Liver (tissue), 9 donors: ENCODE measurements around the gene LRRC63. TPM values are rescaled to one million over a fixed set of nuclear protein-coding genes. Genes with fewer than 3 reads are reported as not detected.

ENCODE experiments used
- DNase-seq: peaks from one replicate; pipeline ENCODE4 v3.0.0-alpha.2; 2017; ENCODE audit warnings: low spot score
- H3K27ac ChIP-seq, 2 donors: one replicate each; pipeline ENCODE4 v1.7.0; 2013; ENCODE audit warnings: inconsistent platforms in 2 of 2, low read length in 2 of 2, control low read depth in 1 of 2, low read depth in 1 of 2, mild to moderate bottlenecking in 1 of 2
- H3K27me3 ChIP-seq, 4 donors: one replicate each; pipeline versions ENCODE4 v1.6.1 to v1.7.0; 2013; ENCODE audit warnings: low read length in 3 of 4, inconsistent platforms in 1 of 4, mild to moderate bottlenecking in 1 of 4, moderate library complexity in 1 of 4; ENCODE audit not compliant: control insufficient read depth in 4 of 4, insufficient read depth in 4 of 4
- H3K36me3 ChIP-seq, 4 donors: one replicate each; pipeline versions ENCODE4 v1.6.1 to v1.7.0; 2013; ENCODE audit warnings: low read length in 3 of 4, mild to moderate bottlenecking in 3 of 4, low read depth in 1 of 4, moderate library complexity in 1 of 4; ENCODE audit not compliant: control insufficient read depth in 4 of 4, insufficient read depth in 3 of 4
- H3K4me1 ChIP-seq, 4 donors: one replicate each; pipeline versions ENCODE4 v1.6.1 to v1.7.0; 2013; ENCODE audit warnings: low read length in 3 of 4, mild to moderate bottlenecking in 3 of 4, moderate library complexity in 1 of 4; ENCODE audit not compliant: control insufficient read depth in 4 of 4, insufficient read depth in 4 of 4
- H3K4me3 ChIP-seq, 3 donors: one replicate each; pipeline versions ENCODE4 v1.6.1 to v1.7.0; 2013; ENCODE audit warnings: low read length in 3 of 3, control low read depth in 1 of 3, low read depth in 1 of 3, mild to moderate bottlenecking in 1 of 3
- H3K9ac ChIP-seq, 2 donors: one replicate each; pipeline ENCODE4 v1.7.0; 2013; ENCODE audit warnings: low read length in 2 of 2, mild to moderate bottlenecking in 2 of 2, moderate library complexity in 2 of 2, control low read depth in 1 of 2, low read depth in 1 of 2
- H3K9me3 ChIP-seq, 4 donors: one replicate each; pipeline versions ENCODE4 v1.6.1 to v1.7.0; 2013; ENCODE audit warnings: low read length in 3 of 4; ENCODE audit not compliant: control insufficient read depth in 4 of 4
- EGR1 ChIP-seq, 2 donors: IDR thresholded peaks; 2 replicates each; pipeline ENCODE4 v1.6.1; 2016 to 2018; ENCODE audit warnings: antibody characterized with exemption in 2 of 2, low read depth in 2 of 2
- FOXA1 ChIP-seq: IDR thresholded peaks from 2 replicates; pipeline ENCODE4 v1.6.1; 2016; ENCODE audit warnings: antibody characterized with exemption
- FOXA2 ChIP-seq: IDR thresholded peaks from 2 replicates; pipeline ENCODE4 v1.6.1; 2016; ENCODE audit warnings: antibody characterized with exemption
- GABPA ChIP-seq, 2 donors: IDR thresholded peaks in 1 of 2; conservative IDR thresholded peaks in 1 of 2; 2 replicates each; pipeline ENCODE4 v1.6.1; 2016; ENCODE audit warnings: antibody characterized with exemption in 2 of 2, mild to moderate bottlenecking in 1 of 2, moderate library complexity in 1 of 2
- HNF4A ChIP-seq, 2 donors: conservative IDR thresholded peaks; 2 replicates each; pipeline ENCODE4 v1.6.1; 2016; ENCODE audit warnings: antibody characterized with exemption in 2 of 2, mild to moderate bottlenecking in 2 of 2
- HNF4G ChIP-seq: IDR thresholded peaks from 2 replicates; pipeline ENCODE4 v1.6.1; 2016; ENCODE audit warnings: antibody characterized with exemption
- JUND ChIP-seq, 2 donors: IDR thresholded peaks; 2 replicates each; pipeline ENCODE4 v1.6.1; 2016; ENCODE audit warnings: antibody characterized with exemption in 2 of 2
- MAX ChIP-seq: IDR thresholded peaks from 2 replicates; pipeline ENCODE4 v1.6.1; 2016; ENCODE audit warnings: antibody characterized with exemption
- NR2F2 ChIP-seq: IDR thresholded peaks from 2 replicates; pipeline ENCODE4 v1.6.1; 2016; ENCODE audit warnings: antibody characterized with exemption
- RAD21 ChIP-seq, 2 donors: IDR thresholded peaks; 2 replicates each; pipeline ENCODE4 v1.6.1; 2016; ENCODE audit warnings: antibody characterized with exemption in 2 of 2, mild to moderate bottlenecking in 2 of 2
- RXRA ChIP-seq, 2 donors: IDR thresholded peaks; 2 replicates each; pipeline ENCODE4 v1.6.1; 2017 to 2018; ENCODE audit warnings: antibody characterized with exemption in 2 of 2, mild to moderate bottlenecking in 1 of 2
- SP1 ChIP-seq: IDR thresholded peaks from 2 replicates; pipeline ENCODE4 v1.6.1; 2018; ENCODE audit warnings: antibody characterized with exemption, mild to moderate bottlenecking
- TAF1 ChIP-seq: conservative IDR thresholded peaks from 2 replicates; pipeline ENCODE4 v1.6.1; 2016; ENCODE audit warnings: antibody characterized with exemption, mild to moderate bottlenecking
- YY1 ChIP-seq: IDR thresholded peaks from 2 replicates; pipeline ENCODE4 v1.6.1; 2016; ENCODE audit warnings: antibody characterized with exemption, mild to moderate bottlenecking
- ZBTB33 ChIP-seq: IDR thresholded peaks from 2 replicates; pipeline ENCODE4 v1.6.1; 2016; ENCODE audit warnings: antibody characterized with exemption
- WGBS: extraction: QIAGEN DNeasy Blood & Tissue Kit; methylation state at CpG from one replicate; pipeline ENCODE4 v1.1.7; 2013; 5-methylcytosine and 5-hydroxymethylcytosine counted together
- polyA plus RNA-seq, 2 donors: library from polyadenylated mRNA; stranded (reverse) in 1 of 2; unstranded in 1 of 2; fragments of 200-250 nt in 1 of 2; fragments of >200 nt in 1 of 2; fragmentation: Nextera tagmentation in 1 of 2; extraction: Ambion mirVana in 1 of 2; gene quantifications; one replicate each; pipeline versions ENCODE4 v1.2.1 to v1.2.3, GENCODE V29; 2013 to 2015
- total RNA-seq, 2 donors: library from RNA; depleted of rRNA; stranded (reverse); fragments of >200 nt; gene quantifications; one replicate each; pipeline ENCODE4 v1.2.3, GENCODE V29; 2014
- TF ChIP-seq, protein P1 (sequence below): fragments of 150-350 bp; IDR thresholded peaks from 2 replicates; pipeline ENCODE4 v1.5.1; 2017; ENCODE audit warnings: improper control_type of control experiment, low read depth, low read length; ENCODE audit not compliant: missing input control
- TF ChIP-seq, protein P2 (sequence below): IDR thresholded peaks from 2 replicates; pipeline ENCODE4 v1.6.1; 2016; ENCODE audit warnings: antibody characterized with exemption
- TF ChIP-seq, protein P3 (sequence below): IDR thresholded peaks from 2 replicates; pipeline ENCODE4 v1.6.1; 2016; ENCODE audit warnings: antibody characterized with exemption, mild to moderate bottlenecking
- donor health status: healthy.
- donor health status: healthy.
- donor health status: healthy.
- donor health status: healthy.
- donor health status: healthy.

Gene LRRC63
- total and polyA plus RNA-seq, 4 donors = 0.03 to 0.84 (median 0.09) TPM

- peak; percentile 78 for TF ChIP-seq MAX
- peak in 1 of 2 donors; percentile 35 for TF ChIP-seq RAD21 (IDR thresholded peaks at IDR 0.05)
- peak in 1 of 2 donors; percentile 46 for TF ChIP-seq GABPA (IDR thresholded peaks at IDR 0.05 in 1 of 2, conservative IDR thresholded peaks at IDR 0.05 in 1 of 2)
- TF ChIP-seq FOXA1 = no peak
- no peak for TF ChIP-seq FOXA2
- peak; percentile 93 to 97 for TF ChIP-seq RXRA (IDR thresholded peaks at IDR 0.05)
- TF ChIP-seq, protein P1, sequence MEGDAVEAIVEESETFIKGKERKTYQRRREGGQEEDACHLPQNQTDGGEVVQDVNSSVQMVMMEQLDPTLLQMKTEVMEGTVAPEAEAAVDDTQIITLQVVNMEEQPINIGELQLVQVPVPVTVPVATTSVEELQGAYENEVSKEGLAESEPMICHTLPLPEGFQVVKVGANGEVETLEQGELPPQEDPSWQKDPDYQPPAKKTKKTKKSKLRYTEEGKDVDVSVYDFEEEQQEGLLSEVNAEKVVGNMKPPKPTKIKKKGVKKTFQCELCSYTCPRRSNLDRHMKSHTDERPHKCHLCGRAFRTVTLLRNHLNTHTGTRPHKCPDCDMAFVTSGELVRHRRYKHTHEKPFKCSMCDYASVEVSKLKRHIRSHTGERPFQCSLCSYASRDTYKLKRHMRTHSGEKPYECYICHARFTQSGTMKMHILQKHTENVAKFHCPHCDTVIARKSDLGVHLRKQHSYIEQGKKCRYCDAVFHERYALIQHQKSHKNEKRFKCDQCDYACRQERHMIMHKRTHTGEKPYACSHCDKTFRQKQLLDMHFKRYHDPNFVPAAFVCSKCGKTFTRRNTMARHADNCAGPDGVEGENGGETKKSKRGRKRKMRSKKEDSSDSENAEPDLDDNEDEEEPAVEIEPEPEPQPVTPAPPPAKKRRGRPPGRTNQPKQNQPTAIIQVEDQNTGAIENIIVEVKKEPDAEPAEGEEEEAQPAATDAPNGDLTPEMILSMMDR = no peak
Measured at GRCh38 chr13:46295491-46296114, 83.9 kb downstream of the LRRC63 start (continued).

- no peak for DNase-seq
- Histone ChIP-seq H3K4me3 (no peak overlapping the region), H3K4me1 (peaks cover 11 to 40% (median 27%) of the 10 kb centered on the region in 4 donors), H3K9me3 (no peaks in the 10 kb centered on the region), H3K27me3 (no peaks in the 10 kb centered on the region), H3K27ac (peak overlapping the region; percentile 66 to 88), H3K36me3 (no peaks in the 10 kb centered on the region), H3K9ac (peak overlapping the region in 1 of 2 donors; percentile 54)
- 56% methylated on average over 3 of the region's 3 CpGs for WGBS
- peak; percentile 72 for TF ChIP-seq SP1
- TF ChIP-seq YY1 = no peak
- no peak for TF ChIP-seq TAF1
- TF ChIP-seq, protein P1 = no peak
- no peak for TF ChIP-seq FOXA2
- TF ChIP-seq, protein P2, sequence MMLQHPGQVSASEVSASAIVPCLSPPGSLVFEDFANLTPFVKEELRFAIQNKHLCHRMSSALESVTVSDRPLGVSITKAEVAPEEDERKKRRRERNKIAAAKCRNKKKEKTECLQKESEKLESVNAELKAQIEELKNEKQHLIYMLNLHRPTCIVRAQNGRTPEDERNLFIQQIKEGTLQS = peak; percentile 79
- TF ChIP-seq HNF4G = peak; percentile 32
- peak in 1 of 2 donors; percentile 23 for TF ChIP-seq GABPA (IDR thresholded peaks at IDR 0.05 in 1 of 2, conservative IDR thresholded peaks at IDR 0.05 in 1 of 2)
- peak; percentile 43 to 68 for TF ChIP-seq HNF4A (conservative IDR thresholded peaks at IDR 0.05)
- TF ChIP-seq MAX = no peak
- no peak for TF ChIP-seq ZBTB33
- peak in 1 of 2 donors; percentile 80 for TF ChIP-seq JUND (IDR thresholded peaks at IDR 0.05)
- TF ChIP-seq FOXA1 = no peak
- TF ChIP-seq, protein P3, sequence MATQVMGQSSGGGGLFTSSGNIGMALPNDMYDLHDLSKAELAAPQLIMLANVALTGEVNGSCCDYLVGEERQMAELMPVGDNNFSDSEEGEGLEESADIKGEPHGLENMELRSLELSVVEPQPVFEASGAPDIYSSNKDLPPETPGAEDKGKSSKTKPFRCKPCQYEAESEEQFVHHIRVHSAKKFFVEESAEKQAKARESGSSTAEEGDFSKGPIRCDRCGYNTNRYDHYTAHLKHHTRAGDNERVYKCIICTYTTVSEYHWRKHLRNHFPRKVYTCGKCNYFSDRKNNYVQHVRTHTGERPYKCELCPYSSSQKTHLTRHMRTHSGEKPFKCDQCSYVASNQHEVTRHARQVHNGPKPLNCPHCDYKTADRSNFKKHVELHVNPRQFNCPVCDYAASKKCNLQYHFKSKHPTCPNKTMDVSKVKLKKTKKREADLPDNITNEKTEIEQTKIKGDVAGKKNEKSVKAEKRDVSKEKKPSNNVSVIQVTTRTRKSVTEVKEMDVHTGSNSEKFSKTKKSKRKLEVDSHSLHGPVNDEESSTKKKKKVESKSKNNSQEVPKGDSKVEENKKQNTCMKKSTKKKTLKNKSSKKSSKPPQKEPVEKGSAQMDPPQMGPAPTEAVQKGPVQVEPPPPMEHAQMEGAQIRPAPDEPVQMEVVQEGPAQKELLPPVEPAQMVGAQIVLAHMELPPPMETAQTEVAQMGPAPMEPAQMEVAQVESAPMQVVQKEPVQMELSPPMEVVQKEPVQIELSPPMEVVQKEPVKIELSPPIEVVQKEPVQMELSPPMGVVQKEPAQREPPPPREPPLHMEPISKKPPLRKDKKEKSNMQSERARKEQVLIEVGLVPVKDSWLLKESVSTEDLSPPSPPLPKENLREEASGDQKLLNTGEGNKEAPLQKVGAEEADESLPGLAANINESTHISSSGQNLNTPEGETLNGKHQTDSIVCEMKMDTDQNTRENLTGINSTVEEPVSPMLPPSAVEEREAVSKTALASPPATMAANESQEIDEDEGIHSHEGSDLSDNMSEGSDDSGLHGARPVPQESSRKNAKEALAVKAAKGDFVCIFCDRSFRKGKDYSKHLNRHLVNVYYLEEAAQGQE = no peak
- TF ChIP-seq RAD21 (IDR thresholded peaks at IDR 0.05) = no peak
- TF ChIP-seq EGR1 (IDR thresholded peaks at IDR 0.05; ENCODE audit: low read depth in 2 of 2) = no peak
- TF ChIP-seq NR2F2 = no peak
- TF ChIP-seq RXRA (IDR thresholded peaks at IDR 0.05) = peak; percentile 66 to 85
Measured at GRCh38 chr13:46296115-46296822, 84.5 kb downstream of the LRRC63 start.
